A549 (cell line): ENCODE data around the gene MAGEF1. TPM values are rescaled to one million over a fixed set of nuclear protein-coding genes. Genes with fewer than 3 reads are reported as not detected.

Experiments used
- ATAC-seq, 2 experiments: fragments of 200-7000 bp in 1 of 2; fragments of >200 bp in 1 of 2; cut with Nextera tagmentation in 1 of 2; cut with Tn5 transposase in 1 of 2; 3 replicates each; pipeline versions ENCODE4 v1.8.0 to v1.9.1; 2018 to 2020; ENCODE audit warnings: mild to moderate bottlenecking in 1 of 2, moderate library complexity in 1 of 2
- CTCF ChIA-PET: fragments of 300-600 bp; sonication (Branson Sonifier 250); formaldehyde crosslinking; extraction: SDS; loops from one replicate; lab custom pipeline; 2021; ENCODE audit warnings: antibody characterized with exemption, inconsistent platforms; lab: Yijun Ruan, JAX
- POLR2A ChIA-PET: fragments of 350-600 bp; formaldehyde crosslinking; extraction: SDS; loops from one replicate; lab custom pipeline; 2021; ENCODE audit warnings: antibody characterized with exemption, inconsistent platforms; lab: Yijun Ruan, JAX
- DNase-seq, 2 experiments: peaks; one replicate each; pipeline versions ENCODE4 v3.0.0 to v3.0.0-alpha.2; 2011 to 2016; ENCODE audit warnings: low read depth in 1 of 2, low spot score in 1 of 2
- FAIRE-seq: peaks from 2 replicates; lab custom pipeline; 2011; peaks lifted over from hg19 to GRCh38; lab: Jason Lieb, UNC
- H3K27ac ChIP-seq, 2 experiments: fragments of >200 bp; sonication (Bioruptor Twin); formaldehyde crosslinking; 3 replicates each; pipeline ENCODE4 v1.5.1; 2016 to 2017
- H3K4me1 ChIP-seq: fragments of >200 bp; sonication (Bioruptor Twin); formaldehyde crosslinking; 3 replicates; pipeline ENCODE4 v1.6.1; 2016
- H3K4me2 ChIP-seq: fragments of >200 bp; sonication (Bioruptor Twin); formaldehyde crosslinking; 3 replicates; pipeline ENCODE4 v1.6.1; 2016
- H3K4me3 ChIP-seq: fragments of >200 bp; sonication (Bioruptor Twin); formaldehyde crosslinking; 3 replicates; pipeline ENCODE4 v1.5.1; 2016
- H3K9me3 ChIP-seq: fragments of >200 bp; sonication (Bioruptor Twin); formaldehyde crosslinking; 3 replicates; pipeline ENCODE4 v1.6.1; 2016
- CBX8 ChIP-seq: fragments of 200-600 bp; sonication (generic); IDR thresholded peaks from 2 replicates; pipeline ENCODE4 v1.6.1; 2016
- CHD4 ChIP-seq: fragments of 200-600 bp; sonication (generic); IDR thresholded peaks from 2 replicates; pipeline ENCODE4 v1.6.1; 2016; ENCODE audit warnings: antibody characterized with exemption, mild to moderate bottlenecking, borderline replicate concordance
- FOSB ChIP-seq: fragments of 250-450 bp; sonication (Bioruptor Pico); IDR thresholded peaks from 2 replicates; pipeline ENCODE4 v1.5.0; 2020; ENCODE audit warnings: mild to moderate bottlenecking, moderate library complexity
- FOSL2 ChIP-seq, 2 experiments: fragments of 450-650 bp in 1 of 2; fragments of >200 bp in 1 of 2; sonication (Bioruptor Twin) in 1 of 2; formaldehyde crosslinking; IDR thresholded peaks; 2 replicates each; pipeline versions ENCODE4 v1.5.0 to v1.6.1; 2016 to 2020; ENCODE audit warnings: mild to moderate bottlenecking in 1 of 2, moderate library complexity in 1 of 2
- HDAC2 ChIP-seq: fragments of 200-600 bp; sonication (generic); IDR thresholded peaks from 2 replicates; pipeline ENCODE4 v1.6.1; 2016
- JUNB ChIP-seq: fragments of >200 bp; sonication (Bioruptor Twin); formaldehyde crosslinking; IDR thresholded peaks from 2 replicates; pipeline ENCODE4 v1.6.1; 2016
- MAFK ChIP-seq: fragments of 450-650 bp; IDR thresholded peaks from 2 replicates; pipeline ENCODE4 v1.6.1; 2014; ENCODE audit not compliant: partially characterized antibody
- MYC ChIP-seq: IDR thresholded peaks from 2 replicates; pipeline ENCODE4 v1.6.1; 2012; ENCODE audit warnings: mild to moderate bottlenecking, inconsistent platforms, low read length, improper control_type of control experiment, borderline replicate concordance
- POLR2A ChIP-seq: IDR thresholded peaks from 2 replicates; pipeline ENCODE4 v1.6.1; 2012; ENCODE audit warnings: mild to moderate bottlenecking, low read length
- RFX5 ChIP-seq: fragments of 450-650 bp; IDR thresholded peaks from 2 replicates; pipeline ENCODE4 v1.7.1; 2014; ENCODE audit warnings: antibody characterized with exemption, mild to moderate bottlenecking, moderate library complexity
- SREBF2 ChIP-seq: fragments of 450-650 bp; IDR thresholded peaks from 2 replicates; pipeline ENCODE4 v1.6.1; 2014; ENCODE audit warnings: mild to moderate bottlenecking, moderate library complexity
- TFCP2L1 ChIP-seq: fragments of 250-450 bp; sonication (Bioruptor Pico); IDR thresholded peaks from 2 replicates; pipeline ENCODE4 v1.5.0; 2021; ENCODE audit warnings: mild to moderate bottlenecking
- WGBS: methylation state at CpG from one replicate; pipeline ENCODE4 v1.1.6; 2017; ENCODE audit errors: missing lambda C conversion rate; 5-methylcytosine and 5-hydroxymethylcytosine counted together
- polyA plus RNA-seq, 4 experiments: library from polyadenylated mRNA; depleted of rRNA in 3 of 4; stranded (reverse); fragments of >200 nt; fragmentation: RNase III in 1 of 4; extraction: RNeasy Plus Mini Kit Qiagen cat#74134 plus additional on column Dnase treatment in 1 of 4; gene quantifications; 2 replicates in 3 of 4; 3 replicates in 1 of 4; pipeline ENCODE4 v1.2.3, GENCODE V29; 2011 to 2017
- TF ChIP-seq, protein P1 (sequence below): fragments of 250-450 bp; sonication (Bioruptor Pico); IDR thresholded peaks from 2 replicates; pipeline ENCODE4 v1.5.0; 2021; ENCODE audit warnings: mild to moderate bottlenecking, moderate library complexity, borderline replicate concordance
- TF ChIP-seq, protein P2 (sequence below): fragments of >200 bp; sonication (Bioruptor Twin); formaldehyde crosslinking; IDR thresholded peaks from 3 replicates; pipeline ENCODE4 v1.5.1; 2016
- TF ChIP-seq, protein P3 (sequence below): fragments of >200 bp; sonication (Bioruptor Twin); formaldehyde crosslinking; IDR thresholded peaks from 3 replicates; pipeline ENCODE4 v1.6.1; 2016

The MAGEF1 gene
- polyA plus RNA-seq, 2 of the 4 experiments (the other 2 are of a cell fraction) = 19.6 to 30.8 TPM

DNA sequence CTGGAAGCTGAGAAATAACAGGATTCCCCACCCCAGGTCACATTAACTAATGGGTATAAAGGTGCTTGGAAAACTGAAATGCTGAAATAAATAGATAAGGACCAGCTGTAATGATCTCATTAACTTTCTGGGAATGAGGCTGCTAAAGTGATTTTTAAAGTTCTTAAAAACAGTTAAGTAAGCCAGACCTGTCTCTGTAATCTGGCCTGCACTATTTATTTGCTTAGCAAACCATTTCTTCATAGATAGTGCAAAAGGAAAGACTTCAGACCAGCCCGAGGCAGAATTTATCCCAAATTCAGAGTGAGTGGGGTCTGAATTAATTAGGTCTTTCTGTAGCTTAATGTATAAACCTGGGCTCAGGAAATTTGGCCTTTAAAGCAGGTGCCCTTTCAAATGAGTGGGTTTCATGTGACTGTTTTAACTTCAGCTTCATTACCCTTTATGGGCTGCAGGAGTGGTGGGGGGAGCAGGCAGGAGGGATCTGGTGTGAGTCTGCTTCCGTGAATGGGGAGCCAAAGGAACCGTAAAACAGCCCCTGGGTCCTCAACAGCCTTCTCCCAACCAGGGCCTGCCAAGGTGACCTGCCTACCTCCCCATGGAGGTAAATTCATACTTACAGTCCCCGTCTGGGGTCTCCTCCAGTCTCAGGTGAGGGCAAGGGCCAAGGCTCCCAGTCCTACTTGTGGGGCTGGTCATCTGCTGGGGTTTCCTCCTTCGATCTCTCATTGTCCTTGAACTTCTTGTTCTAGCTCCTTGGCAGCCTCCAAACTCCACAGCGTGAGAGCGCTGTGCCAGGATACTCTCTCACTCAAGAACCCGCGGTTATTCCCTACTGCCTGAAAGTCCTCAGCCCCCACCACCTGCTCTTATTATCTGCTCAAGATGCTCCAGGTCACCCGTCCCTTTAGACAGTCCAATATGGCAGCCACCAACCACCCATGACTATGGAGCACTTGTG lies 31.2 kb downstream of the MAGEF1 start:
- Histone ChIP-seq H3K9me3 (no peaks in the 10 kb centered on the region; the same call in 2 of the 3 replicates), H3K27ac (no peak overlapping the region), H3K4me3 (no peak overlapping the region), H3K4me2 (no peak overlapping the region), H3K4me1 (no peaks in the 10 kb centered on the region)
- ChIA-PET CTCF (no interaction called here), POLR2A (no interaction called here)
- no peak for DNase-seq
- no peak for TF ChIP-seq CBX8
- TF ChIP-seq FOSL2 (IDR thresholded peaks at IDR 0.05) = no peak
- TF ChIP-seq FOSL2 (CRISPR knock-in tag; IDR thresholded peaks at IDR 0.05) = no peak
- no peak for TF ChIP-seq POLR2A
- no peak for TF ChIP-seq MAFK
- TF ChIP-seq, protein P1, sequence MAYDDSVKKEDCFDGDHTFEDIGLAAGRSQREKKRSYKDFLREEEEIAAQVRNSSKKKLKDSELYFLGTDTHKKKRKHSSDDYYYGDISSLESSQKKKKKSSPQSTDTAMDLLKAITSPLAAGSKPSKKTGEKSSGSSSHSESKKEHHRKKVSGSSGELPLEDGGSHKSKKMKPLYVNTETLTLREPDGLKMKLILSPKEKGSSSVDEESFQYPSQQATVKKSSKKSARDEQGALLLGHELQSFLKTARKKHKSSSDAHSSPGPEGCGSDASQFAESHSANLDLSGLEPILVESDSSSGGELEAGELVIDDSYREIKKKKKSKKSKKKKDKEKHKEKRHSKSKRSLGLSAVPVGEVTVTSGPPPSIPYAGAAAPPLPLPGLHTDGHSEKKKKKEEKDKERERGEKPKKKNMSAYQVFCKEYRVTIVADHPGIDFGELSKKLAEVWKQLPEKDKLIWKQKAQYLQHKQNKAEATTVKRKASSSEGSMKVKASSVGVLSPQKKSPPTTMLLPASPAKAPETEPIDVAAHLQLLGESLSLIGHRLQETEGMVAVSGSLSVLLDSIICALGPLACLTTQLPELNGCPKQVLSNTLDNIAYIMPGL (CRISPR knock-in tag) = no peak
- TF ChIP-seq FOSB (CRISPR knock-in tag) = no peak
- TF ChIP-seq, protein P2, sequence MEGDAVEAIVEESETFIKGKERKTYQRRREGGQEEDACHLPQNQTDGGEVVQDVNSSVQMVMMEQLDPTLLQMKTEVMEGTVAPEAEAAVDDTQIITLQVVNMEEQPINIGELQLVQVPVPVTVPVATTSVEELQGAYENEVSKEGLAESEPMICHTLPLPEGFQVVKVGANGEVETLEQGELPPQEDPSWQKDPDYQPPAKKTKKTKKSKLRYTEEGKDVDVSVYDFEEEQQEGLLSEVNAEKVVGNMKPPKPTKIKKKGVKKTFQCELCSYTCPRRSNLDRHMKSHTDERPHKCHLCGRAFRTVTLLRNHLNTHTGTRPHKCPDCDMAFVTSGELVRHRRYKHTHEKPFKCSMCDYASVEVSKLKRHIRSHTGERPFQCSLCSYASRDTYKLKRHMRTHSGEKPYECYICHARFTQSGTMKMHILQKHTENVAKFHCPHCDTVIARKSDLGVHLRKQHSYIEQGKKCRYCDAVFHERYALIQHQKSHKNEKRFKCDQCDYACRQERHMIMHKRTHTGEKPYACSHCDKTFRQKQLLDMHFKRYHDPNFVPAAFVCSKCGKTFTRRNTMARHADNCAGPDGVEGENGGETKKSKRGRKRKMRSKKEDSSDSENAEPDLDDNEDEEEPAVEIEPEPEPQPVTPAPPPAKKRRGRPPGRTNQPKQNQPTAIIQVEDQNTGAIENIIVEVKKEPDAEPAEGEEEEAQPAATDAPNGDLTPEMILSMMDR = no peak
- no peak for TF ChIP-seq MYC
- 76% methylated on average over 9 of the region's 10 CpGs for WGBS
- ATAC-seq = no peak
- no peak for FAIRE-seq

DNA sequence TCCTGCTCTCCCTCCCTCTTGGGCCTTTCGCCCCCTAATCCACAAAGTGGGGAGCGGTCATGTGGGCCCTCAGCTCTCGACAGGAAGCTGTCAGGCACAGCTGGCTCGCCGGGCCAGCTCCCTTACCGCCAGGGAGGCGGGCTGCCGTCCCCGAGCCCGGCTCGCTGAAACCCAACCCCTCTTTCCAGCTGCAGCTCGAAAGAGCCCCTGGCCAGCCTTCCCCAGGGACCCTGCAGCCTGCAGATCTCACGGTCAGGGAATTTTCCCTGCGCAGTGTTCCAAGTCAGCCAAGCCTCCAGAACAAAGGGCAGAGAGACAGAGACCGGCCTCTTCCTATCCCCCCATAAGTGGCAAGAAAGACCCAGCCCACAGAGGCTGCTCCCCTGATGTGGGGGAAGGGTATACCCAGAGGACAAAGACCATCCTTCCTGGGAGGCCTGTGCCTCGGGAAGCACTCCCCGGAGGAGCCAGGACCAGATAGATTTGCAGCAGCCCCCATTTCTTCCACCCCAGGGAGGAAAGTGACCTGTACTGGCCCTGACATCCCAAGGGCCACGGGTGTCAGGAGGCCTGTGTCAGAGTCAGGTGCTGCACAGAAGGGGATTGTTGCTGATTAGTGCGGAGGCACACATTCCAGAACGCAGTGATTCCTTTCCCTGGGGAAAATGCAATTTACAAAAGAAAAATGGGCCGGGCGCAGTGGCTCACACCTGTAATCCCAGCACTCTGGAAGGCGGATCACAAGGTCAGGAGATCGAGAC lies 32.6 kb downstream of the MAGEF1 start:
- CTCF ChIA-PET = no interaction called here
- WGBS = 78% methylated on average over 13 of the region's 24 CpGs
- POLR2A ChIA-PET = no interaction called here
- Histone ChIP-seq H3K4me3 (no peak overlapping the region), H3K9me3 (no peaks in the 10 kb centered on the region; the same call in 2 of the 3 replicates), H3K4me2 (no peak overlapping the region), H3K4me1 (no peaks in the 10 kb centered on the region), H3K27ac (no peak overlapping the region)
- ATAC-seq (no peak), DNase-seq (no peak), FAIRE-seq (no peak)
- TF ChIP-seq, protein P3, sequence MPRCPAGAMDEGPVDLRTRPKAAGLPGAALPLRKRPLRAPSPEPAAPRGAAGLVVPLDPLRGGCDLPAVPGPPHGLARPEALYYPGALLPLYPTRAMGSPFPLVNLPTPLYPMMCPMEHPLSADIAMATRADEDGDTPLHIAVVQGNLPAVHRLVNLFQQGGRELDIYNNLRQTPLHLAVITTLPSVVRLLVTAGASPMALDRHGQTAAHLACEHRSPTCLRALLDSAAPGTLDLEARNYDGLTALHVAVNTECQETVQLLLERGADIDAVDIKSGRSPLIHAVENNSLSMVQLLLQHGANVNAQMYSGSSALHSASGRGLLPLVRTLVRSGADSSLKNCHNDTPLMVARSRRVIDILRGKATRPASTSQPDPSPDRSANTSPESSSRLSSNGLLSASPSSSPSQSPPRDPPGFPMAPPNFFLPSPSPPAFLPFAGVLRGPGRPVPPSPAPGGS = no peak
- TF ChIP-seq CHD4 = no peak
- no peak for TF ChIP-seq RFX5
- no peak for TF ChIP-seq HDAC2
- no peak for TF ChIP-seq SREBF2
- no peak for TF ChIP-seq TFCP2L1 (CRISPR knock-in tag)
- TF ChIP-seq JUNB = no peak
